Uterus (tissue), 2 donors: ENCODE data around the gene RICTOR.

Source experiments
- POLR2A ChIP-seq, 2 donors: fragments of 450-650 bp; IDR thresholded peaks; one replicate each; pipeline ENCODE4 v1.6.1; 2016; ENCODE audit warnings: antibody characterized with exemption in 2 of 2, mild to moderate bottlenecking in 1 of 2, moderate library complexity in 1 of 2
- TF ChIP-seq, protein P1 (sequence below), 4 experiments: fragments of 200-600 bp in 2 of 4; fragments of 450-650 bp in 2 of 4; sonication (generic) in 2 of 4; IDR thresholded peaks; one replicate each; pipeline ENCODE4 v1.5.1; 2016 to 2019; ENCODE audit warnings: antibody characterized with exemption in 4 of 4, mild to moderate bottlenecking in 2 of 4, moderate library complexity in 1 of 4

DNA sequence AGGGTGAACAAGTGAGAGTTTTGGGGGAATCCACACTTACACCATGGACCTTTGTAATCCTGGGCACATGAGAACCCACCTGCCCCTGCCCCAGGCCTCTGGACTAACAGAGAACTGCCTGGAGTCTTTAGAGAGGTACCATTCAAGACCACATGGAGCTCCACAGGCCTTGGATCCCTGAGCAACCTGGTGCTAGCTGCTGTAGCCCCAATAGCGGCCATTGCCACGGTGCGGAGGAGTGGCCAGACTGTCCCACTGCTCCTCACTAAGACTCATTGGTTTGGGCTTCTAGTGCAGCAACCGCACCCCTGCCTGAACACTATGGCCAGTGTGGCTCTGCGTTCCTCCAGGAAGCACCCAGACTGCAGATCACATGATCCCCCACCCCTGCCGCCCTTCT is 182.6 kb downstream of the RICTOR start:
- TF ChIP-seq, protein P1, sequence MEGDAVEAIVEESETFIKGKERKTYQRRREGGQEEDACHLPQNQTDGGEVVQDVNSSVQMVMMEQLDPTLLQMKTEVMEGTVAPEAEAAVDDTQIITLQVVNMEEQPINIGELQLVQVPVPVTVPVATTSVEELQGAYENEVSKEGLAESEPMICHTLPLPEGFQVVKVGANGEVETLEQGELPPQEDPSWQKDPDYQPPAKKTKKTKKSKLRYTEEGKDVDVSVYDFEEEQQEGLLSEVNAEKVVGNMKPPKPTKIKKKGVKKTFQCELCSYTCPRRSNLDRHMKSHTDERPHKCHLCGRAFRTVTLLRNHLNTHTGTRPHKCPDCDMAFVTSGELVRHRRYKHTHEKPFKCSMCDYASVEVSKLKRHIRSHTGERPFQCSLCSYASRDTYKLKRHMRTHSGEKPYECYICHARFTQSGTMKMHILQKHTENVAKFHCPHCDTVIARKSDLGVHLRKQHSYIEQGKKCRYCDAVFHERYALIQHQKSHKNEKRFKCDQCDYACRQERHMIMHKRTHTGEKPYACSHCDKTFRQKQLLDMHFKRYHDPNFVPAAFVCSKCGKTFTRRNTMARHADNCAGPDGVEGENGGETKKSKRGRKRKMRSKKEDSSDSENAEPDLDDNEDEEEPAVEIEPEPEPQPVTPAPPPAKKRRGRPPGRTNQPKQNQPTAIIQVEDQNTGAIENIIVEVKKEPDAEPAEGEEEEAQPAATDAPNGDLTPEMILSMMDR (IDR thresholded peaks at IDR 0.05) = no peak
- TF ChIP-seq POLR2A (IDR thresholded peaks at IDR 0.05) = no peak
